ENCODE results near the gene TRIM63.

DNA sequence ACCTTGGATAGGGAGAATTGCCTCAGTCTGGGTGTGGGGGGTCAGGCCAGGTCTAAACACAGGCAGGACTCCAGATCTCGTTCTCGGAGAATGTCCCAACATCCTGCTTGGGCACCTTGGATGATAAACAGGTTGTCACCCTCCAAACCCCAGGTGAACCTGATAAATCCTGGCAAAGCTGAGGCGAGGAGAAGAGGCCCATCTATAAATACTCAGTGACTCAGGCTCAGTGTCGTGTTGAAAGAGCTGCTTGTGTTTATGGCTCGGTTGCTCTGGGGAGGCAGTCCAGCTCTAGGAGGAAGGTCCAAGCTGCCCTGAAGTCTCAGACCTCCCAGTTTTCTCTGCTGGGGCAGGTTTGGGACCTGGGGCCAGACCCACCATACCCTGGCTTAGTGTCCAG lies 15.8 kb upstream of the TRIM63 start:
- no peak for TF ChIP-seq ZNF677 (tag by site-specific recombination; IDR thresholded peaks at IDR 0.05)
- no peak for TF ChIP-seq CTCF (tag by site-specific recombination; IDR thresholded peaks at IDR 0.05)
- no peak for TF ChIP-seq GFI1B (tag by site-specific recombination; IDR thresholded peaks at IDR 0.05)
- no peak for TF ChIP-seq ATF2 (tag by site-specific recombination; IDR thresholded peaks at IDR 0.05; ENCODE audit: low read depth)
- no peak for TF ChIP-seq ZNF785 (tag by site-specific recombination; IDR thresholded peaks at IDR 0.05)
- TF ChIP-seq YY1 (tag by site-specific recombination; IDR thresholded peaks at IDR 0.05) = no peak
- TF ChIP-seq ZNF274 (IDR thresholded peaks at IDR 0.05; ENCODE audit: low read length) = no peak
- no peak for TF ChIP-seq ZNF274 (tag by site-specific recombination; IDR thresholded peaks at IDR 0.05; ENCODE audit: borderline replicate concordance)
- TF ChIP-seq ZNF341 (tag by site-specific recombination; IDR thresholded peaks at IDR 0.05; ENCODE audit: low read depth) = no peak
- TF ChIP-seq PRDM1 (tag by site-specific recombination; IDR thresholded peaks at IDR 0.05) = no peak
- TF ChIP-seq, protein P1, sequence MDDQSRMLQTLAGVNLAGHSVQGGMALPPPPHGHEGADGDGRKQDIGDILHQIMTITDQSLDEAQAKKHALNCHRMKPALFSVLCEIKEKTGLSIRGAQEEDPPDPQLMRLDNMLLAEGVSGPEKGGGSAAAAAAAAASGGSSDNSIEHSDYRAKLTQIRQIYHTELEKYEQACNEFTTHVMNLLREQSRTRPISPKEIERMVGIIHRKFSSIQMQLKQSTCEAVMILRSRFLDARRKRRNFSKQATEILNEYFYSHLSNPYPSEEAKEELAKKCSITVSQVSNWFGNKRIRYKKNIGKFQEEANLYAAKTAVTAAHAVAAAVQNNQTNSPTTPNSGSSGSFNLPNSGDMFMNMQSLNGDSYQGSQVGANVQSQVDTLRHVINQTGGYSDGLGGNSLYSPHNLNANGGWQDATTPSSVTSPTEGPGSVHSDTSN (CRISPR knock-in tag; IDR thresholded peaks at IDR 0.05) = no peak
- no peak for TF ChIP-seq ZNF133 (tag by site-specific recombination; IDR thresholded peaks at IDR 0.05)
- TF ChIP-seq ZNF239 (tag by site-specific recombination; IDR thresholded peaks at IDR 0.05) = no peak
- TF ChIP-seq, protein P2, sequence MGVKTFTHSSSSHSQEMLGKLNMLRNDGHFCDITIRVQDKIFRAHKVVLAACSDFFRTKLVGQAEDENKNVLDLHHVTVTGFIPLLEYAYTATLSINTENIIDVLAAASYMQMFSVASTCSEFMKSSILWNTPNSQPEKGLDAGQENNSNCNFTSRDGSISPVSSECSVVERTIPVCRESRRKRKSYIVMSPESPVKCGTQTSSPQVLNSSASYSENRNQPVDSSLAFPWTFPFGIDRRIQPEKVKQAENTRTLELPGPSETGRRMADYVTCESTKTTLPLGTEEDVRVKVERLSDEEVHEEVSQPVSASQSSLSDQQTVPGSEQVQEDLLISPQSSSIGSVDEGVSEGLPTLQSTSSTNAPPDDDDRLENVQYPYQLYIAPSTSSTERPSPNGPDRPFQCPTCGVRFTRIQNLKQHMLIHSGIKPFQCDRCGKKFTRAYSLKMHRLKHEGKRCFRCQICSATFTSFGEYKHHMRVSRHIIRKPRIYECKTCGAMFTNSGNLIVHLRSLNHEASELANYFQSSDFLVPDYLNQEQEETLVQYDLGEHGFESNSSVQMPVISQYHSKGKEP (tag by site-specific recombination; IDR thresholded peaks at IDR 0.05) = no peak
- no peak for TF ChIP-seq MZF1 (tag by site-specific recombination; IDR thresholded peaks at IDR 0.05; ENCODE audit: borderline replicate concordance)
